Hematopoietic multipotent progenitor cell treated with erythropoietin and hydrocortisone succinate and interleukin-3 and kit ligand, for 8 days (in vitro differentiated cells): ENCODE results near the gene PRR22.
"Not testable (repeated sequence)": the region's sequence is repeated elsewhere in the genome, so short reads cannot be mapped to it uniquely, and the experiment has no call there.

Experiments
- DNase-seq: peaks from one replicate; pipeline ENCODE4 v3.0.0-alpha.2; 2015

The PRR22 gene

DNA sequence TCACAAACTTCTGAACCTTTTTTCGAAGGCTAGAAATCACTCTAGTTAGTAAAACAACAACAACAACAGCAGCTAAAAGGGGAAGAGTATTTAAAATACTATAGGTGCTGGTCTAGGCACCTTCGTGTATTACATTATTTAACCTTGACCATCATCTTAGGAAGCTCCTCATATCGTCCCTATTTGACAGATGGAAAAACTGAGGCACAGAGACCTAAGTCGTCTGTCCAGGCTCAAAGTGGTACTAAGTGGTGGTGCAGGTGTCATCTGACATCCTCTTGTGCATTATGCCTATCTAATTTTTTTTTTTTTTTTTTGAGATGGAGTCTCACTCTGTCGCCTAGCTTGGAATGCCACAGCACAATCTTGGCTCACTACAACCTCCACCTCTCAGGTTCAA, 35.0 kb downstream of the PRR22 start:
- DNase-seq: no peak

DNA sequence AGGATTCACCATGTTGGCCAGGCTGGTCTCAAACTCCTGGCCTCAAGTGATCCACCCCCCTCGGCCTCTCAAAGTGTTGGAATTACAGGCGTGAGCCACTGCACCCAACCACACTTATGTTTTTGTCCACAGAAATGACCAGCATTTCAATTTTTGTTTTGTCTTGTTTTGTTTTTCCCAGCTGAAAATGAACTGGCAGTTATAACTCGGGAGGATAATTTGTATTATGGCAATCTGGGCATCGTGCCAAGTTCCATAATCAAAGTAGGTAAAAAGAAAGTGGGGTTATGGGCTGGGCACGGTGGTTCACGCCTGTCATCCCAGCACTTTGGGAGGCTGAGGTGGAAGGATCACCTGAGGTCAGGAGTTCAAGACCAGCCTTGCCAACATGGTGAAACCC, 35.6 kb downstream of the PRR22 start:
- DNase-seq: not testable (repeated sequence)

DNA sequence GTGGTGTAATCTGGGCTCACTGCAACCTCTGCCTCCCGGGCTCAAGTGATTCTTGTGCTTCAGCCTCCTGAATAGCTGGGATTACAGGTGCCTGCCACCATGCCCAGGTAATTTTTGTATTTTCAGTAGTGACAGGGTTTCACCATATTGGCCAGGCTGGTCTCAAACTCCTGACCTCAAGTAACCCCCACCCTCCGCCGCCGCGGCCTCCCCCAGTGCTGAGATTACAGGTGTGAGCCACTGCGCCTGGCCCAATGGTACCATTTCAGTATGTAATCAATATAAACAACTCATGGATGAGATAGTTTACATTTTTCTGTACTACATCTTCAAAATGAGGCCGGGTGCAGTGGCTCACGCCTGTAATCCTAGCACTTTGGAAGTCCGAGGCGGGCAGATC, 39.5 kb downstream of the PRR22 start:
- DNase-seq: not testable (repeated sequence)

DNA sequence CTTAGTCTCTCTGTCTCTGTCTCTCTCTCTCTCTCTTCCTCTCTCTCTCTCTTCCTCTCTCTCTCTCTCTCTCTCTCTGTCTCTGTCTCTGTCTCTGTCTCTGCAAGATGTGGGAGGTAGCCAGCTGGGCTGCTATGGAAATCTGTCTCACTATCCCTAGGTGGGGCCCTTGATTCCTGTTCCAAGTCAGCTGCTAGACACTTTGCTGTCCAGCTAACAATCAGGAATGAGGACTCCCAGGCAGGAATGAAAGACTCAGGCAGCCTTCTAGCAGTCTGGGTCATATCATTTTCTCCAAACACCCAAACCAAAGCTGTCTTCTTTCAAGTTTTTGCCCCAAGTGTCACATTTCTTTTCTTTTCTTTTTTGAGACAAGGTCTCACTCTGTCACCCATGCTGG, 40.9 kb downstream of the PRR22 start:
- DNase-seq: no peak

DNA sequence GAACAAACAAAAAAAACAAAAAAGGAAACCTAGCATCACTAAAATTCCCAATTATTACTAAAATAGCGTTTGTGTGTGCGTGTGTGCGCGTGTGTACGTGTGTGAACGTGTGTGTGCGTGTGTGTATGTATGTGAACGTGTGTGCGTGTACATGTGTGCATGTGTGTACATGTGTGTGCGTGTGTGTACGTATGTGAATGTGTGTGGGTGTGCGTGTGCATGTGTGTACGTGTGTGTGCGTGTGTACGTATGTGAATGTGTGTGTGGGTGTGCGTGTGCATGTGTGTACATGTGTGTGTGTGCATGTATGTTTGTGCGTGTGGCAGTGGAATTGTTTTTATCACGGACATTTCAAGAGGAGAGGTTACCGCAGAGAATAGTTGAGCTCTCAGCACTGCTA, 42.5 kb downstream of the PRR22 start:
- DNase-seq: no peak

DNA sequence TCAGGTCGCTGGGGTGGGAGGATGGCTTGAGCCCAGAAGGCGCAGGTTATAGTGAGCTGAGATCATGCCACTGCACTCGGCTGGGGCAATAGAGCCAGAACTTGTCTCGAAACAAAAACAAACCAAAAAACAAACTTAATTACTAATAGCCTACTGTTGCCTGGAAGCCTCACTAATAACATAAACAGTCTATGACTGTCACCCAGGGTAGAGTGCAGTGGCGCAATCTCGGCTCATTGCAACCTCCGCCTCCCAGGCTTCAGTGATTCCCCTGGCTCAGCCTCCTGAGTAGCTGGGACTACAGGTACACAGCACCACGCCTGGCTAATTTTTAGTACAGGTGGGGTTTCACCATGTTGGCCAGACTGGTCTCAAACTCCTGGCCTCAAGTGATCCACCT, 46.1 kb downstream of the PRR22 start:
- no peak for DNase-seq

DNA sequence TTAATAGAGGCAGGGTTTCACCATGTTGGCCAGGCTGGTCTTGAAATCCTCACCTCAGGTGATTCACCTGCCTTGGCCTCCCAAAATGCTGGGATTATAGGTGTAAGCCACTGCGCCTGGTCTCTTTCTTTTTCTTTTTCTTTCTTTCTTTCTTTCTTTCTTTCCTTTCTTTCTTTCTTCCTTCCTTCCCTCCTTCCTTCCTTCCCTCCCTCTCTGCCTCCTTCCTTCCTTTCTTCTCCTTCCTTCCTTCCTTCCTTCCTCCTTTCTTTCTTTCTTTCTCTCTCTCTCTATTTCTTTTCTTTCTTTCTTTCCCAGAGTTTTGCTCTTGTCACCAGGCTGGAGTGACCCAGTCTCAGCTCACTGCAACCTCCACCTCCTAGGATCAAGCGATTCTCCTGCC, 51.4 kb downstream of the PRR22 start:
- not testable (repeated sequence) for DNase-seq
